NOMO-1 (cell line): ENCODE measurements around the gene PTPN13.

Experiments
- DNase-seq, 2 experiments: peaks; one replicate each; lab custom pipeline; 2025; ENCODE audit not compliant: unreplicated experiment in 2 of 2; lab: John Stamatoyannopoulos, UW

The PTPN13 gene

GRCh38 chr4:86587381-86588140 is 6.6 kb upstream of the PTPN13 start:
- DNase-seq: no peak

GRCh38 chr4:86592553-86593249 is 1.4 kb upstream of the PTPN13 start:
- no peak for DNase-seq

- peak; percentile 57 to 71 for DNase-seq
These were observed 677 bp downstream of the PTPN13 start for GRCh38 chr4:86594559-86595425.

- DNase-seq: peak; percentile 22 to 29
These were observed 1.3 kb downstream of the PTPN13 start for GRCh38 chr4:86595426-86595805.

GRCh38 chr4:86596807-86597206 is 2.7 kb downstream of the PTPN13 start:
- DNase-seq: no peak

- no peak for DNase-seq
These were observed 6.0 kb downstream of the PTPN13 start for GRCh38 chr4:86600007-86600653.

GRCh38 chr4:86603311-86603885 is 9.3 kb downstream of the PTPN13 start:
- no peak for DNase-seq

- no peak for DNase-seq
These were observed 12.7 kb downstream of the PTPN13 start for GRCh38 chr4:86606809-86607208.

GRCh38 chr4:86608757-86609375 is 14.8 kb downstream of the PTPN13 start:
- no peak for DNase-seq

GRCh38 chr4:86611757-86612156 is 17.6 kb downstream of the PTPN13 start:
- DNase-seq: no peak

GRCh38 chr4:86613734-86614133 is 19.6 kb downstream of the PTPN13 start:
- no peak for DNase-seq

- no peak for DNase-seq
These were observed 20.8 kb downstream of the PTPN13 start for GRCh38 chr4:86614865-86615264.

- DNase-seq: no peak
These were observed 21.4 kb downstream of the PTPN13 start for GRCh38 chr4:86615501-86615900.

- DNase-seq: no peak
These were observed 25.5 kb downstream of the PTPN13 start for GRCh38 chr4:86619656-86620055.

- no peak for DNase-seq
These were observed 27.3 kb downstream of the PTPN13 start for GRCh38 chr4:86621435-86621834.

- DNase-seq: no peak
These were observed 32.0 kb downstream of the PTPN13 start for GRCh38 chr4:86626066-86626465.

- no peak for DNase-seq
These were observed 33.5 kb downstream of the PTPN13 start for GRCh38 chr4:86627462-86628135.

- no peak for DNase-seq
These were observed 36.5 kb downstream of the PTPN13 start for GRCh38 chr4:86630629-86631028.

- DNase-seq: no peak
These were observed 37.1 kb downstream of the PTPN13 start for GRCh38 chr4:86631166-86631565.

GRCh38 chr4:86633854-86634253 is 39.7 kb downstream of the PTPN13 start:
- DNase-seq: no peak
